Measurements from ENCODE around the gene ZNF226.
"Not testable (repeated sequence)": the region's sequence is repeated elsewhere in the genome, so short reads cannot be mapped to it uniquely, and the experiment has no call there.

The ZNF226 gene

DNA sequence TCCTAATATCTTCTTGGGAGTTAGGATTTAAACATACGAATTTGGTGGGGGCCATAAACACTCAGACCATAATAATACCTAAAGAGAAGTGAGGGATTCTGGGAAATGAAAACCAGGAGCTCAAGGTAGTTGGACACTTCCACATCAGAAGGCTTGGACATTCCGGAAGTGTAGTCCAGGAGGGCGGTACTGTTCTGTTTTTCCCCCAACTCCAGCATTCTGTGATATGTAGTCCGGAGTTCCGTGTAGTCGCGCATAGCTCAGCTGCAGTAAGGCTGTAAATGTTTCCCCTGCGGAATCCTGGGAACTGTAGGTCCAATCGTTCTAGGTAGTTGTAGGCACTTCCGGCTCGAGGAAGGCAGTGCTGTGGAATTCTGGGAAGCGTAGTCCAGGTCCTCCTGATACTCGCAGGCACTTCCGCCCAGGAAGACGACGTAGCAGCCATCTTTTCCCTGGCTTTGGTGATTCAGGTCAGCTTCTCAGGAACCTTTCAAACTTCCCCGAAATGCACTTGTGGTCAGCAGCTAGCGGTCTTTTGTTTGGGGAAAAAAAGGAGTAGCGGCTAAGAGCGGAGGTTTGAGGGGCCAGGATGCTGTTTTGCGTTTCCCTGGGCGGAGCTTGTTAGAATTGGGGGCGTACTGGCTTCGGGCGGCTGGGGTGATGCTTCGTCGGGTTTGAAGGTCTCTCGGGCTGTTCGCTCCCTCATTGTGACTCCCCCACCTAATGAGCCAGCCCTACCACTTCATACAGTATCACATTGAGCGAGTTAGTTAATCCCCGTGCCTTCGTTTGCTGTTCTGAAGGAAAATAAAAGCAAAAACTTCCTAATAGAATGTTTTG, at the start of gene ZNF226:
Gene ZNF226 (plus strand): TSS at position 428 of the 840 bp plus-strand sequence. CDS start 4,981 bp downstream, outside the sequence.
- FAIRE-seq, result peak; percentile 99

DNA sequence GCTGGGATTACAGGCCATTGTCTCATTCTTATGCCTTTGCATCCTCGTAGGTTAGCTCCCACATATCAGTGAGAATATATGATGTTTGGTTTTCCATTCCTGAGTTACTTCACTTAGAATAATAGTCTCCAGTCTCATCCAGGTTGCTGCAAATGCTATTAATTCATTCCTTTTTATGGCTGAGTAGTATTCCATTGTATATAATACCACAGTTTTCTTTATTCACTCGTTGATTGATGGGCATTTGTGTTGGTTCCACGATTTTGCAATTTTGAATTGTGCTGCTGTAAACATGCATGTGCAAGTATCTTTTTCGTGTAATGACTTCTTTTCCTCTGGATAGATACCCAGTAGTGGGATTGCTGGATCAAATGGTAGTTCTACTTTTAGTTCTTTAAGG, 43.7 kb upstream of the ZNF226 start:
- FAIRE-seq, result not testable (repeated sequence)

DNA sequence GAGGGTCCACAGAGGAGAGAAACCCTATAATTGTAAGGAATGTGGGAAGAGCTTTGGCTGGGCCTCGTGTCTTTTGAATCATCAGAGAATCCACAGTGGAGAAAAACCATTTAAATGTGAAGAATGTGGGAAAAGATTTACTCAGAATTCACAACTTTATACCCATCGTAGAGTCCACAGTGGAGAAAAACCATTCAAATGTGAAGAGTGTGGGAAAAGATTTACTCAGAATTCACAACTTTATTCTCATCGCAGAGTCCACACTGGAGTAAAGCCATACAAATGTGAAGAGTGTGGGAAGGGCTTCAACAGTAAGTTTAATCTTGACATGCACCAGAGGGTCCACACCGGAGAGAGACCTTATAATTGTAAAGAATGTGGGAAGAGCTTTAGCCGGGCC, 32.9 kb upstream of the ZNF226 start:
- no peak for FAIRE-seq

GRCh38 chr19:44141191-44142058, 23.5 kb upstream of the ZNF226 start, which contains the start of gene ZNF234:
TSS of gene ZNF234 (plus strand) at chr19:44141554. CDS start at chr19:44144633, 3,079 bp downstream.
- FAIRE-seq, result peak; percentile 18

DNA sequence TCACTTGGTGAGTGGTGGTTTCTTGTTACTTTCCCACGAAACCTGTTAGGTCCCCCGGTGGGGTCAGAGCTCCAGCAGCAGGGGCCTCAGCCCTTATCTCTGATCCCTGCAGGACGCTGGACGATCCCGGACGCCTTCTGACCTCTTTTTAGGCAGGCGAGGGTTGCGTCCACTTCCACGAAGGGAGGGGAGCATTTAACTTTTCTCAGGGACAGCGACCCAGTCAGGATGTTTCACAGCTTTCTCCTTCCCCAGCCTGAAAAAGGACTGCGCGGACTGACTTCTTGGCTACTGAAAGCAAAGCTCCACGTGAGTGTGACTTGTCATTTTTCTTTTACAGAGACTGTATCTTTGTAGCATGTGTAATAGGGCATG, 22.9 kb upstream of the ZNF226 start:
- FAIRE-seq, result no peak

DNA sequence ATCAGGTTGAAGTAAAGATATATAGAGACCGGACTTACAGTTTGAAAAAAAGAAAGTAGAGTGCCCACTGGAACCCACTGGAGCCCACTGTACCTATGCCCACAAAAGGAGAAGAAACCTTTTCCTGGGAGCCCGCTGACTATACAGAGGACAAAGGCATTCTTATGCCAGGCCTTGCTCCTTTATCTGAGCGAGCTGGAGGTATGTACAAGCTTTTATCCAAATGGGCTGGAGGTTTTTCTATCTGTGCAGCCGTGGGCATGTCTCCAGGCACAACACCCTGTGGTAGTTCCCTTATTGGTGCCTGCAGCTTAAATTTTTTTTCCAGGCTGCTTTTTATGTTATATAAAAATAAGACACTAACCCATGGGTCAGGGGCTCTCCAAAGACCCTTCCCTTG, 15.1 kb upstream of the ZNF226 start:
- no peak for FAIRE-seq

DNA sequence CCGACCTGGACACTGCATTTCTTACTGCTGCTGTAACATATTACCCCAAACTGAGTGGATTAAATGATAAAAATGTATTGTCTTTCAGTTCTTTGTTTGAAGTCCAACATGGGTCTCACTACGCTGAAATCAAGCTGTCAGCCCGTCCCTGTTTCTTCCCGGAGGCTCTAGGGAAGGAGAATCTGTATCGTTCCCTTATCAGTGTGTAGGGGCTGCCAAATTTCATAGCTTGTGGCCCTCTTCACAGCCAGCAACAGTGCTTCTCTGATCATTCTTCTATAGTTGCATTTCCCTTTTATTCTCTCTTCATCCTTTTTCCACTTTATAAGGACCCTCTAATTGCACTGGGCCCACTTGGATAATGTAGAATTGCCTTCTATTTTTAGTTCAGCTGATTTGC, 13.4 kb upstream of the ZNF226 start:
- FAIRE-seq, result no peak

- FAIRE-seq, result no peak
Measured at GRCh38 chr19:44156475-44156874, 8.4 kb upstream of the ZNF226 start.

DNA sequence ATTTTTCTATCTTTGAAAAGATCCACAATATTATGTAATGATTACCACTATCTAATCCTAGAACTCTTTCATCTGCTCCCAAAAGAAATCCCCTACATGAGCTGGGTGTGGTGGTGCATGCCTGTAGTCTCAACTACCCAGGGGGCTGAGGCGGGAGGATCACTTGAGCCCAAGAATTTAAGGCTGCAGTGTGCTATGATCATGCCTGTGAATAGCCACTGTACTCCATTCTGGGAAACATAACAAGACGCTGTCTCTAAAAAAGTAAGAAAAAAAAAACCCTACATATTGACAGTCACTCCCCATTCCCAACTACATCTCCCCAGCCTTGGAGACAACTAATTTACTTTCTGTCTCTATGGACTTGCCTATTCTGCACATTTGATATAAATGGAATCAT, 1.1 kb upstream of the ZNF226 start:
- FAIRE-seq, result no peak

DNA sequence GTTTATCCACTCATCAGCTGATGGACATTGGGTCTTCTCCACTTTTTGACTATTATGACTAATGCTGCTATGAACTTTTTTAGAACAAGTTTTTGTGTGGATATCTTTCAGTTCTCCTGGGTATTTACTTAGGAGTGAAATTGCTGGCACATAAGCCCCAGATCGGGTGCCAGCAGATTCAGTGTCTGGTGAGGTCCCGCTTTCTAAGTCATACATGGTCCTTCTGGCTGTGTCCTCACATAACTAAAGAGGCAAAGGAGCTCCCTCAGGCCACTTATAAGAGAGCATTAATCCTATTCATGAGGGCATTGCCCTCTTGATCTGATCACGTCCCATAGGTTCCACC, 600 bp upstream of the ZNF226 start:
- FAIRE-seq, result no peak

- FAIRE-seq, result not testable (repeated sequence)
Measured at GRCh38 chr19:44170660-44171059, 5.8 kb downstream of the ZNF226 start.

DNA sequence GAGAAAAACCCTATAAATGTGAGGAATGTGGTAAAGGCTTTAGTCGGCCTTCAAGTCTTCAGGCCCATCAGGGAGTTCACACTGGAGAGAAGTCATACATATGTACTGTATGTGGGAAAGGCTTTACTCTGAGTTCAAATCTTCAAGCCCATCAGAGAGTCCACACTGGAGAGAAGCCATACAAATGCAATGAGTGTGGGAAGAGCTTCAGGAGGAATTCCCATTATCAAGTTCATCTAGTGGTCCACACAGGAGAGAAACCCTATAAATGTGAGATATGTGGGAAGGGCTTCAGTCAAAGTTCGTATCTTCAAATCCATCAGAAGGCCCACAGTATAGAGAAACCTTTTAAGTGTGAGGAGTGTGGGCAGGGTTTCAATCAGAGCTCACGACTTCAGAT, 11.7 kb downstream of the ZNF226 start:
- FAIRE-seq, result no peak

DNA sequence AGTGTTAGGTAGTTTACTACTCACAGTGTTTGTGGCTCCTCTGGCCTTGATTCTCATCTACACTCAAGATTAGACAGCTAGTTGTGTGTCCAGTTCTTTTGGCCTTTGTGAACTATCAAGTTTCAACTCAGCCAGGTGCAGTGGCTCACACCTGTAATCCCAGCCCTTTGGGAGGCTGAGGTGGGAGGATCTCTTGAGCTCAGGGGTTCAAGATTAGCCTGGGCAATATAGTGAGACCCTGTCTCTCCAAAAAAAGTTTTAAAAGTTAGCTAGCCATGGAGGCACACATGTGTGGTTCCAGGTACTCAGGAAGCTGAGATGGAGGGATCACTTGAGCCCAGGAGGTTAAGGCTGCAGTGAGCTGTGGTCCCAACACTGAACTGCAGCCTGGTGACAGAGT, 16.1 kb downstream of the ZNF226 start:
- FAIRE-seq, result no peak

DNA sequence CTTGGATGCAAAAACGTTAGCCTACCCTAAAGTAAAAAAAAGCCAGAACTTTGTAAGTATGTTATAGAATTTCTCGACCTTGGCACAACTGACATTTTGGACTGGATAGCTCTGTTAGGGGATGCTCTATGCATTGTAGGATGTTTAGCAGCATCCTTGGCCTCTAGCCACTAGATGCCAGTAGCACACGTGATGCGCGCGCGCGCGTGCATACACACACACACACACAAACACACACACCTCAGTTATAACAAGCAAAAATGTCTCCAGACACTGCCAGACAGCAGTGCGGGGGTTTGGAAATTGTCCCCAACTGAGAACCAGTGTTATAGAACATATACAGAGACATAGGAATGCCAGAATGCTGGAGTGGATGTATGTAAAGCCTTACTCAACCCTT, 17.2 kb downstream of the ZNF226 start:
- FAIRE-seq, result no peak

DNA sequence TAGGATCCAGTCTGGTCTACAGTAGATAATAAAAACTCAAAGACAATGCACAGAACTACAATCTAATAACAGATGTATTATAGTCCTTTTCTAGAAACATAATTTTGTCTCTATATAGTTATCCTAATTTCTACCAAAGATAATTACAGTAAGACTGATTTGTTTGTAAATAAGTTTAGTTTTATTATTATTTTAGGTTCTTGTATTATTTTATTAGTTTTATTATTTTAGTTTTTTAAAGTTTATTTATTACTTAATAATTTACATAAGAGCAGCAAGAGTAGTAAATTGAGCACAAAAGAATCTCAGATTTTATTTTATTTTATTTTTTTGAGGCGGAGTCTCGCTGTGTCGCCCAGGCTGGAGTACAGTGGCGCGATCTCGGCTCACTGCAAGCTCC, 25.1 kb downstream of the ZNF226 start:
- FAIRE-seq, result no peak

DNA sequence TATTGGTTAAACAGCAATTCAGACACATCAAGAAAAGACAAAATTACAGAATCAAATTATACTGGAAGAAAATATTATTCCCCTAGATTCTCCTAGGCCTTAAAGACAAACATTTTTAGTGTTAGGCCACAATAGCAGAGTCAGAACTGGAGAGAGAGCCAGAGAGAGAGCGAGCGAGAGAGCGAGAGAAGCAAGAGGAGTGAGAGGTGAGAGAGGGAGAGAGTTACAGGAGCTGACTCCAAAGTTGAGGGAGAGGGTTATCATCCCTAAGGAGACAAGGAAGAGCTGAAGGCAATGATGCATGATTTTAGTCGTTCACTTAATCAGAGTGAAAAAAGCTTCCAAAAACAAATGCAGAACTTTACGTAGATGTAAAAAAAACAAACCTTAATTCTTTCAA, 27.2 kb downstream of the ZNF226 start:
- no peak for FAIRE-seq

- no peak for FAIRE-seq
Measured at GRCh38 chr19:44196772-44197171, 31.9 kb downstream of the ZNF226 start.

- FAIRE-seq, result no peak
Measured at GRCh38 chr19:44202470-44202869, 37.6 kb downstream of the ZNF226 start.

DNA sequence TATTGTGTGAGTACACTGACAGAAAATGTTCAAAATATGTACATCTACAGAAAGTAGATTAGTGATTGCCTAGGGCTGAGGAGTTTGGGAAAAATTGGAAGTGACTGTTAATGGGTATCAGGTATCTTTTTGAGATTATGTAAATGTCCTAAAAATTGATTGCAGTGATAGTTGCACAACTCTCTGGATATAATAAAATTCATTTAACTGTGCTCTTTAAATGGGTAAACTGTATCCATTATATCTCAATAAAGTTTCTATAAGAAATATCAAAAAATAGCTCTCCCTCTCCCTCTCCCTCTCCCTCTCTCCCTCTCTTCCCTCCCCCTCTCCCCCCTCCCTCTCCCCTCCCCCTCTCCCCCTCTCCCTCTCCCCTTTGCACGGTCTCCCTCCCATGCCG, 38.1 kb downstream of the ZNF226 start:
- no peak for FAIRE-seq

DNA sequence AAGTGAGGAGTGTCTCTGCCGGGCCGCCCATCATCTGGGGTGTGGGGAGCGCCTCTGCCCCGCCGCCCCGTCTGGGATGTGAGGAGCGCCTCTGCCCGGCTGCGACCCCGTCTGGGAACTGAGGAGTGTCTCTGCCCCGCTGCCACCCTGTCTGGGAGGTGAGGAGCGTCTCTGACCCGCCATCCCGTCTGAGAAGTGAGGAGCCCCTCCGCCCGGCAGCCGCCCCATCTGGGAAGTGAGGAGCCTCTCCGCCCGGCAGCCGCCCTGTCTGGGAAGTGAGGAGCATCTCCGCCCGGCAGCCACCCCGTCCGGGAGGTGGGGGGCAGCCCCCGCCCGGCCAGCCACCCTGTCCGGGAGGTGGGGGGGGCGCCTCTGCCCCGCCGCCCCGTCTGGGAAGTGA, 39.0 kb downstream of the ZNF226 start:
- FAIRE-seq, result not testable (repeated sequence)

- FAIRE-seq, result peak; percentile 12
Measured at GRCh38 chr19:44204772-44205171, 39.9 kb downstream of the ZNF226 start.

DNA sequence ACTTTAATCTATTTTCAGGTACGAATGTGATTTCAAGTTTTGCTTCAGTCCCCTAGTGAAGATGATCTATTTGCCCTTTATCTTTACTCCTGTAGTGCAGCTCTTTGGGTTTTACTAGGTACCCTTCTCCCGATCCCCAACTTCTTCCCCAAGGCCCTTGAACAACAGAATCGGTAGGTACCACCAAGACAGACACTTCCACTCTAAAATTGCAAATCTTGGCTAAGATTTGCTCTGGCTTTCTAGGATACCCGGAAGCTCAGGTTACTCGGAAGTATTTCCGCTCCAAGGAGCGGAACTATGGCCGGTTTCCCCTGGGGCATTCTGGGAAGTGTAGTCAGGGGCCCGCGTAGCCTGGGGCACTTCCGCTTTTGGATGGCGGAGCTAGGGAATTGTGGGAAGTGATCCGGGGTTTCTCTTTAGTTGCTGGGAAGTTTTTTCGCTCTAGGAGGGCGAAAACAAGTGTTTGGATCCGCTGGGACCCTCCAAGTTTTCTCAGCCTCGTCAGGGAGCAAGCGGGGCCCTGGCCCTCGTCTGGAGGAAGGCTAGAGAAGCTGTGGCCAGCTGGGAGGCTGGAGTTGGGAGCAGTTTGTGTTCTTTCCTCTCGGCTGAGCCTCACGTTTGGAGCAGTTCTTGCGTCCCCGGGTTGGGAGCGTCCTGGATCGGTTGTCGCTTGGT, 42.4 kb downstream of the ZNF226 start:
- FAIRE-seq, result peak; percentile 93

- FAIRE-seq, result peak; percentile 98
Measured at GRCh38 chr19:44212250-44212865, 47.5 kb downstream of the ZNF226 start, which contains the start of gene ZNF227. TSS of gene ZNF227 (plus strand) at chr19:44212532. CDS start at chr19:44217793, 5,261 bp downstream.
